H9 (cell line): ENCODE results near the gene SLC16A7. TPM values are rescaled to one million over a fixed set of nuclear protein-coding genes. Genes with fewer than 3 reads are reported as not detected.

Source experiments
- DNase-seq: peaks from one replicate; pipeline ENCODE4 v3.0.0-alpha.2; 2017
- H2AFZ ChIP-seq: one replicate; pipeline ENCODE4 v1.6.1; 2013; ENCODE audit warnings: mild to moderate bottlenecking, low read length, control low read depth, moderate library complexity
- H2AK5ac ChIP-seq: 2 replicates; pipeline ENCODE4 v1.6.1; 2013; ENCODE audit warnings: low read length, control low read depth, mixed read lengths; ENCODE audit not compliant: insufficient read length
- H2BK120ac ChIP-seq: one replicate; pipeline ENCODE4 v1.6.1; 2013; ENCODE audit warnings: low read depth, mild to moderate bottlenecking, low read length, control low read depth, inconsistent platforms; ENCODE audit not compliant: poor library complexity, severe bottlenecking
- H2BK12ac ChIP-seq: 2 replicates; pipeline ENCODE4 v1.6.1; 2013; ENCODE audit warnings: low read length, control low read depth, mixed read lengths, low read depth; ENCODE audit not compliant: insufficient read length
- H2BK15ac ChIP-seq: 2 replicates; pipeline ENCODE4 v1.6.1; 2013; ENCODE audit warnings: low read depth, low read length, control low read depth
- H2BK20ac ChIP-seq: one replicate; pipeline ENCODE4 v1.6.1; 2013; ENCODE audit warnings: low read depth, mild to moderate bottlenecking, low read length, control low read depth, inconsistent platforms; ENCODE audit not compliant: poor library complexity, severe bottlenecking
- H2BK5ac ChIP-seq: 2 replicates; pipeline ENCODE4 v1.6.1; 2013; ENCODE audit warnings: low read length, control low read depth, mixed read lengths; ENCODE audit not compliant: insufficient read length
- H3K14ac ChIP-seq: 2 replicates; pipeline ENCODE4 v1.6.1; 2013; ENCODE audit warnings: low read length, control low read depth; ENCODE audit not compliant: insufficient read depth
- H3K18ac ChIP-seq: 2 replicates; pipeline ENCODE4 v1.6.1; 2013; ENCODE audit warnings: low read depth, mild to moderate bottlenecking, mixed read lengths, low read length, control low read depth; ENCODE audit not compliant: insufficient read length
- H3K23ac ChIP-seq: 2 replicates; pipeline ENCODE4 v1.6.1; 2013; ENCODE audit warnings: low read length, control low read depth, mixed read lengths, low read depth; ENCODE audit not compliant: insufficient read length
- H3K23me2 ChIP-seq: 2 replicates; pipeline ENCODE4 v1.6.1; 2013; ENCODE audit warnings: low read depth, mild to moderate bottlenecking, mixed read lengths, low read length, control low read depth; ENCODE audit not compliant: insufficient read length, poor library complexity, severe bottlenecking
- H3K27ac ChIP-seq: 2 replicates; pipeline ENCODE4 v1.5.1; 2013; ENCODE audit warnings: low read length, control low read depth, mixed read lengths, low read depth; ENCODE audit not compliant: insufficient read length
- H3K27me3 ChIP-seq: 2 replicates; pipeline ENCODE4 v1.6.1; 2013; ENCODE audit warnings: low read length, control low read depth, inconsistent platforms; ENCODE audit not compliant: insufficient read depth
- H3K4ac ChIP-seq: 2 replicates; pipeline ENCODE4 v1.6.1; 2013; ENCODE audit warnings: low read depth, mild to moderate bottlenecking, control low read depth, inconsistent platforms, low read length, moderate library complexity
- H3K4me1 ChIP-seq: 2 replicates; pipeline ENCODE4 v1.6.1; 2013; ENCODE audit warnings: low read length, control low read depth, inconsistent platforms; ENCODE audit not compliant: insufficient read depth
- H3K4me2 ChIP-seq: 2 replicates; pipeline ENCODE4 v1.6.1; 2013; ENCODE audit warnings: low read length, control low read depth, mixed read lengths; ENCODE audit not compliant: insufficient read length, insufficient read depth
- H3K56ac ChIP-seq: 2 replicates; pipeline ENCODE4 v1.6.1; 2013; ENCODE audit warnings: low read depth, mild to moderate bottlenecking, mixed read lengths, low read length, control low read depth; ENCODE audit not compliant: insufficient read length
- H3K79me1 ChIP-seq: 2 replicates; pipeline ENCODE4 v1.6.1; 2013; ENCODE audit warnings: low read depth, mild to moderate bottlenecking, moderate library complexity, low read length, control low read depth, inconsistent platforms; ENCODE audit not compliant: insufficient read depth, poor library complexity, severe bottlenecking
- H3K79me2 ChIP-seq: 2 replicates; pipeline ENCODE4 v1.6.1; 2013; ENCODE audit warnings: low read length, control low read depth, inconsistent platforms; ENCODE audit not compliant: insufficient read depth
- H3K9ac ChIP-seq: 2 replicates; pipeline ENCODE4 v1.6.1; 2013; ENCODE audit warnings: low read length, control low read depth, mixed read lengths; ENCODE audit not compliant: insufficient read length; ENCODE audit errors: extremely low read depth
- H3K9me3 ChIP-seq: one replicate; pipeline ENCODE4 v1.6.1; 2013; ENCODE audit warnings: low read depth, low read length, inconsistent platforms; ENCODE audit not compliant: control insufficient read depth
- H3T11ph ChIP-seq: one replicate; pipeline ENCODE4 v1.6.1; 2013; ENCODE audit warnings: mild to moderate bottlenecking, low read length, control low read depth, inconsistent platforms
- H4K20me1 ChIP-seq: one replicate; pipeline ENCODE4 v1.6.1; 2013; ENCODE audit not compliant: control insufficient read depth, insufficient read length, insufficient read depth
- H4K5ac ChIP-seq: 2 replicates; pipeline ENCODE4 v1.6.1; 2013; ENCODE audit warnings: low read depth, mild to moderate bottlenecking, mixed read lengths, low read length, control low read depth; ENCODE audit not compliant: insufficient read length
- H4K8ac ChIP-seq: replicated peaks from 2 replicates; pipeline ENCODE4 v1.6.1; 2013; ENCODE audit warnings: low read length, control low read depth, mixed read lengths, low read depth; ENCODE audit not compliant: insufficient read length
- H4K91ac ChIP-seq: 2 replicates; pipeline ENCODE4 v1.6.1; 2013; ENCODE audit warnings: low read depth, mild to moderate bottlenecking, moderate library complexity, mixed read lengths, low read length, control low read depth; ENCODE audit not compliant: insufficient read length
- H3K27ac Mint-ChIP-seq, 3 experiments: 2 replicates in 2 of 3; 3 replicates in 1 of 3; pipeline ENCODE4 v1.8.0; 2020 to 2021; ENCODE audit warnings: mixed read lengths in 3 of 3, mild to moderate bottlenecking in 1 of 3, moderate library complexity in 1 of 3
- H3K27me3 Mint-ChIP-seq: 2 replicates; pipeline ENCODE4 v1.8.0; 2021; ENCODE audit warnings: low read depth, mild to moderate bottlenecking, moderate library complexity, mixed read lengths
- H3K36me3 Mint-ChIP-seq, 3 experiments: 2 replicates in 2 of 3; 3 replicates in 1 of 3; pipeline ENCODE4 v1.8.0; 2020 to 2021; ENCODE audit warnings: low read depth in 3 of 3, mixed read lengths in 3 of 3; ENCODE audit not compliant: insufficient read depth in 1 of 3
- H3K4me1 Mint-ChIP-seq, 2 experiments: 2 replicates each; pipeline ENCODE4 v1.8.0; 2020; ENCODE audit warnings: mixed read lengths in 2 of 2
- H3K4me3 Mint-ChIP-seq, 2 experiments: 2 replicates in 1 of 2; 3 replicates in 1 of 2; pipeline ENCODE4 v1.8.0; 2020 to 2021; ENCODE audit warnings: mild to moderate bottlenecking in 2 of 2, mixed read lengths in 2 of 2, moderate library complexity in 1 of 2
- H3K9me3 Mint-ChIP-seq, 2 experiments: 2 replicates in 1 of 2; 3 replicates in 1 of 2; pipeline ENCODE4 v1.8.0; 2020; ENCODE audit warnings: mild to moderate bottlenecking in 2 of 2, mixed read lengths in 2 of 2, moderate library complexity in 1 of 2
- CTCF ChIP-seq: fragments of 200-600 bp; sonication (generic); conservative IDR thresholded peaks from 3 replicates; pipeline ENCODE4 v1.8.0; 2021; ENCODE audit warnings: antibody characterized with exemption, mild to moderate bottlenecking
- WGBS: extraction: QIAGEN DNeasy Blood & Tissue Kit; methylation state at CpG from one replicate; pipeline ENCODE4 v1.1.7; 2013; ENCODE audit warnings: missing lambda C conversion rate, low lambda C conversion rate, mixed read lengths; ENCODE audit not compliant: insufficient read length; ENCODE audit errors: extremely low coverage; 5-methylcytosine and 5-hydroxymethylcytosine counted together
- total RNA-seq: library from RNA; stranded (reverse); gene quantifications from 2 replicates; pipeline ENCODE4 v1.2.1, GENCODE V29; 2021

The SLC16A7 gene
- total RNA-seq, 1 experiment from 2014 or later, result 2.2 TPM

- WGBS, result no CpG with 5 or more reads among the region's 2 CpGs
- H3T11ph ChIP-seq, result no peak overlapping the region
Measured at GRCh38 chr12:59668674-59669073, 72.8 kb downstream of the SLC16A7 start.

More at GRCh38 chr12:59668674-59669073, 72.8 kb downstream of the SLC16A7 start:
- no peak overlapping the region for H3K9ac ChIP-seq
- Mint-ChIP-seq H3K27ac (no peak overlapping the region; a peak in 1 of 7 replicates), H3K4me1 (no peaks in the 10 kb centered on the region), H3K9me3 (peaks cover 26 to 38% of the 10 kb centered on the region in 2 experiments), H3K27me3 (no peaks in the 10 kb centered on the region), H3K36me3 (peaks cover 14 to 22% (median 16%) of the 10 kb centered on the region in 3 experiments), H3K4me3 (no peak overlapping the region)
- H2AK5ac ChIP-seq, result no peak overlapping the region
- no peak overlapping the region for H3K27ac ChIP-seq
- H3K4me2 ChIP-seq, result no peak overlapping the region
- no peak overlapping the region for H4K5ac ChIP-seq
- no peak overlapping the region for H4K91ac ChIP-seq
- H3K79me1 ChIP-seq, result no peaks in the 10 kb centered on the region
- no peaks in the 10 kb centered on the region for H3K9me3 ChIP-seq
- H3K4me1 ChIP-seq, result no peaks in the 10 kb centered on the region
- DNase-seq, result no peak
- TF ChIP-seq CTCF, result no peak
- H2BK12ac ChIP-seq, result no peak overlapping the region
- no peak overlapping the region for H2BK20ac ChIP-seq
- no peak overlapping the region for H3K18ac ChIP-seq
- H3K27me3 ChIP-seq, result no peaks in the 10 kb centered on the region
- no peak overlapping the region for H2BK120ac ChIP-seq
- no peak overlapping the region for H3K14ac ChIP-seq
- no peak overlapping the region for H2BK15ac ChIP-seq
- no peak overlapping the region for H3K56ac ChIP-seq
- H4K20me1 ChIP-seq, result no peaks in the 10 kb centered on the region
- no peak overlapping the region for H2BK5ac ChIP-seq
- H3K79me2 ChIP-seq, result no peaks in the 10 kb centered on the region
- H3K23me2 ChIP-seq, result no peaks in the 10 kb centered on the region
- no peak overlapping the region for H3K4ac ChIP-seq
- no peak overlapping the region for H4K8ac ChIP-seq
- H3K23ac ChIP-seq, result no peak overlapping the region
- no peak overlapping the region for H2AFZ ChIP-seq
